Ovary (tissue), 9 donors: ENCODE data around the gene RIC8B. TPM values are rescaled to one million over a fixed set of nuclear protein-coding genes. Genes with fewer than 3 reads are reported as not detected.

Source experiments
- DNase-seq, 5 donors: peaks; one replicate each; pipeline ENCODE4 v3.0.0-alpha.2; 2019 to 2020
- H3K27ac ChIP-seq, 2 donors: fragments of 200-600 bp; one replicate each; pipeline versions ENCODE4 v1.5.1 to v1.8.0; 2019 to 2022
- H3K27me3 ChIP-seq: fragments of 200-600 bp; one replicate; pipeline ENCODE4 v1.8.0; 2022
- H3K36me3 ChIP-seq: fragments of 200-600 bp; sonication (generic); one replicate; pipeline ENCODE4 v1.5.1; 2019
- H3K4me1 ChIP-seq: one replicate; pipeline ENCODE4 v1.8.1; 2013; ENCODE audit warnings: mild to moderate bottlenecking, moderate library complexity; ENCODE audit not compliant: insufficient read depth
- H3K4me3 ChIP-seq: fragments of 200-600 bp; sonication (generic); one replicate; pipeline ENCODE4 v1.5.1; 2017
- H3K9me3 ChIP-seq, 2 donors: fragments of 200-600 bp in 1 of 2; sonication (generic) in 1 of 2; one replicate each; pipeline versions ENCODE4 v1.5.1 to v1.8.1; 2013 to 2019; ENCODE audit warnings: mild to moderate bottlenecking in 1 of 2, moderate library complexity in 1 of 2
- EP300 ChIP-seq: sonication (generic); formaldehyde crosslinking; IDR thresholded peaks from one replicate; pipeline ENCODE4 v1.6.1; 2017; ENCODE audit warnings: antibody characterized with exemption
- POLR2A ChIP-seq: fragments of 450-650 bp; IDR thresholded peaks from one replicate; pipeline ENCODE4 v1.6.1; 2017; ENCODE audit warnings: antibody characterized with exemption, mild to moderate bottlenecking, moderate library complexity
- WGBS, 3 donors: extraction: QIAGEN DNeasy Blood & Tissue Kit in 1 of 3; methylation state at CpG; one replicate each; pipeline versions ENCODE4 v1.1.5 to v1.1.7; 2013 to 2017; 5-methylcytosine and 5-hydroxymethylcytosine counted together
- intact Hi-C, 4 donors: fragments of 100-400 bp; cut with DNase I; formaldehyde crosslinking; loops; one replicate each; pipeline versions ENCODE4 v1.11.0 to v1.15.1; 2022 to 2023
- polyA plus RNA-seq, 2 donors: library from polyadenylated mRNA; stranded (reverse); fragments of 200-250 nt in 1 of 2; fragments of 350-450 nt in 1 of 2; fragmentation: Illumina TruSeq in 1 of 2; extraction: RNeasy Lipid Tissue Mini Kit (QIAGEN cat#74804) in 1 of 2; gene quantifications; one replicate each; pipeline ENCODE4 v1.2.3, GENCODE V29; 2013 to 2014
- total RNA-seq, 7 donors: library from RNA; depleted of rRNA in 2 of 7; stranded (reverse); fragments of >200 nt in 2 of 7; fragmentation: NEBNext Ultra II Directional in 3 of 7; extraction: Animal tissue kit (Norgen Biotek cat#: 25700) in 3 of 7; gene quantifications; one replicate each; pipeline versions ENCODE4 v1.1.0 to v1.2.4, GENCODE V29; 2016 to 2023
- TF ChIP-seq, protein P1 (sequence below), 3 donors: fragments of 450-650 bp in 2 of 3; fragments of 200-600 bp in 1 of 3; IDR thresholded peaks; one replicate each; pipeline versions ENCODE4 v1.5.1 to v1.8.0; 2016 to 2022; ENCODE audit warnings: antibody characterized with exemption in 3 of 3, mild to moderate bottlenecking in 1 of 3
- donor health status: DM: no; HTN: no; CAD: no; lungs with moderate emphysema.
- donor health status: DM: no; HTN: no; CAD: no.
- donor health status: Bipolar disorder and iron deficiency.
- donor health status: DM: yes; HTN: yes; CAD: no.
- donor health status: DM: no; HTN: no; CAD: no.
- donor health status: DM: yes; HTN: yes; CAD: no.

RIC8B gene
- total and polyA plus RNA-seq, 9 donors = 6.9 to 26.7 (median 16.3) TPM

DNA sequence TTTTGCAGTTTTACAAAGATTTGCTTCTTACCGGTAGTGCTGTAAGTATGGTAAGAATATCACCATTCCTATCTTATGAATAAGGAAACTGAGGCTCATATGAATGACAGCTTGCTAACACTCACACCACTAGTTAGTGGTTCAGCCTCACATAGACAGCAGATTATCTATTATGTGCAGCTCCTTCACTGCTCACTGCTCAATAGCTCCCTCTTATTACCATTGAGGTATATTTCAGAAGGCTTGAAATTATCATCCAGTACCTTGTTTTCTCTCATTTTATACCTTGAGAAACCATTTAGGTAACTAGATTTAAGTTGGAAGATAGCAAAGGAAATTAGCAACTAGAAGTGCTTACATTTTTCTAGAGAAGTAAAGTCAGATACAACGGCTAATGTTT lies 15.5 kb downstream of the RIC8B start:
- 85 to 92% (median 88%) methylated on average over 2 of the region's 2 CpGs for WGBS, 3 donors
- intact Hi-C loops = no loop called here
- TF ChIP-seq, protein P1, sequence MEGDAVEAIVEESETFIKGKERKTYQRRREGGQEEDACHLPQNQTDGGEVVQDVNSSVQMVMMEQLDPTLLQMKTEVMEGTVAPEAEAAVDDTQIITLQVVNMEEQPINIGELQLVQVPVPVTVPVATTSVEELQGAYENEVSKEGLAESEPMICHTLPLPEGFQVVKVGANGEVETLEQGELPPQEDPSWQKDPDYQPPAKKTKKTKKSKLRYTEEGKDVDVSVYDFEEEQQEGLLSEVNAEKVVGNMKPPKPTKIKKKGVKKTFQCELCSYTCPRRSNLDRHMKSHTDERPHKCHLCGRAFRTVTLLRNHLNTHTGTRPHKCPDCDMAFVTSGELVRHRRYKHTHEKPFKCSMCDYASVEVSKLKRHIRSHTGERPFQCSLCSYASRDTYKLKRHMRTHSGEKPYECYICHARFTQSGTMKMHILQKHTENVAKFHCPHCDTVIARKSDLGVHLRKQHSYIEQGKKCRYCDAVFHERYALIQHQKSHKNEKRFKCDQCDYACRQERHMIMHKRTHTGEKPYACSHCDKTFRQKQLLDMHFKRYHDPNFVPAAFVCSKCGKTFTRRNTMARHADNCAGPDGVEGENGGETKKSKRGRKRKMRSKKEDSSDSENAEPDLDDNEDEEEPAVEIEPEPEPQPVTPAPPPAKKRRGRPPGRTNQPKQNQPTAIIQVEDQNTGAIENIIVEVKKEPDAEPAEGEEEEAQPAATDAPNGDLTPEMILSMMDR (IDR thresholded peaks at IDR 0.05) = no peak
- TF ChIP-seq EP300 (no peak), POLR2A (no peak)

DNA sequence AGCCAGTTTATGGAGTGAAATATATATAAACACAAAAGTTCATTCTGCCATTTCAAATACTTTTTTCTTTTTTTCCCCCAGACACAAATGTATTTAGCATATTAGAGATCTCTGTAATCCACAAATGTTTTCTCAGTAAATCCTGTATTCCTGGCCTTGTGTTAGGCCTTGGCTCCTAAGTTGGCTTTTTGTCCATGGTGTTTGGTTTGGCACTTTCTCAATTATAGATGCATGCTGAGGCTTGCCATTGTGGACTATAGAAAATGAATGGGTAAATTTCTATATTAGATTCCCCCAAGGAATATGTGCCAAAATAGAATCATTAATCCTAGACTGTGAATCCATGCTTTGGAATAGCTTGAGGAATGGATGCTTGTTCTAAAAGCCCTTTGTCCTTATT lies 17.0 kb downstream of the RIC8B start:
- H3K4me1 ChIP-seq = no peaks in the 10 kb centered on the region
- no peak overlapping the region for H3K4me3 ChIP-seq
- intact Hi-C loops = no loop called here
- H3K9me3 ChIP-seq = no peaks in the 10 kb centered on the region
- TF ChIP-seq, protein P1 (IDR thresholded peaks at IDR 0.05) = no peak
- TF ChIP-seq EP300 (no peak), POLR2A (no peak)
- H3K27me3 ChIP-seq = no peaks in the 10 kb centered on the region
- no peak for DNase-seq
- no peak overlapping the region for H3K27ac ChIP-seq
- no peaks in the 10 kb centered on the region for H3K36me3 ChIP-seq

More for the DNA sequence above, 15.5 kb downstream of the RIC8B start:
- Histone ChIP-seq H3K9me3 (no peaks in the 10 kb centered on the region), H3K27me3 (no peaks in the 10 kb centered on the region), H3K4me1 (no peaks in the 10 kb centered on the region), H3K36me3 (no peaks in the 10 kb centered on the region), H3K27ac (no peak overlapping the region), H3K4me3 (no peak overlapping the region)
- no peak for DNase-seq

DNA sequence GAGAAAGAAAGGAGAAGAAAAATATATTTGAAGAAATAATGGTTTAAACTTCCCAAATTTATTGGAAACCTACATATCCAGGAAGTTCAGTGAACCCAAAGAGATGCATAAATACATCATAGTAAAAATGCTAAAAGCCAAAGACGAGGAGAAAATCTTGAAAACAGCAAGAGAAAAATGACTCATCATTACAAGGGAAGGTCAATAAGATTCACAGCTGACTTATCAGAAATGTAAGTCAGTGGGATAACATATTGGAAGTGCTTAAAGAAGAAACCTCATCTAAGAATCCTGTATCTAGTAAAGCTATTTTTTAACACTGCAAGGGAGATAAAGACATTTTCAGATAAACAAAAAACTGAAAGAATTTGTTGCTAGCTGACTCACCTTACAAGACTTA lies 19.9 kb downstream of the RIC8B start:
- intact Hi-C loops = no loop called here
- no peak overlapping the region for H3K27ac ChIP-seq
- 50 to 70% (median 68%) methylated on average over 1 of the region's 1 CpG for WGBS, 3 donors
- no peaks in the 10 kb centered on the region for H3K9me3 ChIP-seq
- no peak for DNase-seq
- no peaks in the 10 kb centered on the region for H3K27me3 ChIP-seq
- no peak overlapping the region for H3K4me3 ChIP-seq
- no peaks in the 10 kb centered on the region for H3K36me3 ChIP-seq
- TF ChIP-seq EP300 (no peak), POLR2A (no peak)
- TF ChIP-seq, protein P1 (IDR thresholded peaks at IDR 0.05) = no peak
- no peaks in the 10 kb centered on the region for H3K4me1 ChIP-seq

DNA sequence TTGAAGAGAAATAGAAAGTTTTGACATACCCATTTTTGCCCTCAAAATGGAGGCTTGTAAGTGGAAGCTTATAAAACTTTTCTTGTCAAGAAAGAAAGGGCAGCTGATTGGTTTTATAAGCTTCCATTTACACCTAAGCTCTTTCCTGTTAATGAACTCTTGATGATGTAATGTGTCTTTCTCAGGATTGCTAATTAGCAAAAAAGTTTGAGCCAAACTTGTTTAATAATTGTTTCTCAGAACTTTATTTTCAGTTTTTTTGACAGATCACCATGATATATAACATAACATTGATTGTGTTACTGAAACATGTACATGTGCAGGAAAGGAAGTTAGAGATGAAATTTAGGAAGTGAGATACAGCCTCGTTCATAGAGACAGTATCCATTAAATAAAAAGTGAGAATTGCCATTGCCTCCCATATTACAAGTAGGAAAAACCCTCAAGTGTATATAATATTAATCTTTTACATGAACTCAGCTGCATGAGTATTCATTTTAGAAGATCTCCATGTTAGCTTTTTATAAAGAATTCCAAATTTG lies 26.8 kb downstream of the RIC8B start:
- WGBS, 3 donors = 18 to 27% (median 26%) methylated on average over 1 of the region's 1 CpG
- H3K27ac ChIP-seq = no peak overlapping the region
- H3K4me3 ChIP-seq = no peak overlapping the region
- H3K9me3 ChIP-seq = no peaks in the 10 kb centered on the region
- no peak for TF ChIP-seq POLR2A
- TF ChIP-seq, protein P1 (IDR thresholded peaks at IDR 0.05) = no peak
- TF ChIP-seq EP300 = no peak
- H3K4me1 ChIP-seq = no peaks in the 10 kb centered on the region
- intact Hi-C loops = no loop called here
- H3K27me3 ChIP-seq = no peaks in the 10 kb centered on the region
- DNase-seq = no peak
- H3K36me3 ChIP-seq = no peaks in the 10 kb centered on the region
